Naive thymus-derived CD8-positive, alpha-beta T cell (primary cell): ENCODE results near the gene DCLRE1A. TPM values are rescaled to one million over a fixed set of nuclear protein-coding genes. Genes with fewer than 3 reads are reported as not detected.
"Not testable (repeated sequence)": the region's sequence is repeated elsewhere in the genome, so short reads cannot be mapped to it uniquely, and the experiment has no call there.

Experiments used
- ATAC-seq, 2 donors: fragments of 150-1000 bp; cut with Tn5 transposase in 1 of 2; sonication (Bioruptor Pico), chemical (Tn5 transposase) in 1 of 2; 1 replicate in 1 of 2; 2 replicates in 1 of 2; pipeline ENCODE4 v1.10.0; 2021; ENCODE audit warnings: mild to moderate bottlenecking in 2 of 2, moderate library complexity in 2 of 2
- POLR2A ChIA-PET: fragments of 350-600 bp; sonication (Branson Sonifier 250); formaldehyde crosslinking; loops from one replicate; lab custom pipeline; 2021; ENCODE audit warnings: antibody characterized with exemption; lab: Charles Lee
- DNase-seq, 10 donors: peaks; one replicate each; pipeline versions ENCODE4 v3.0.0 to v3.0.0-alpha.2; 2020 to 2022
- H3K27ac Mint-ChIP-seq, 10 donors: one replicate each; pipeline ENCODE4 v1.8.0; 2020 to 2022; ENCODE audit warnings: mild to moderate bottlenecking in 10 of 10, mixed read lengths in 10 of 10, moderate library complexity in 4 of 10, inconsistent platforms in 1 of 10
- H3K27me3 Mint-ChIP-seq, 5 donors: one replicate each; pipeline ENCODE4 v1.8.0; 2021 to 2022; ENCODE audit warnings: mixed read lengths in 5 of 5
- H3K36me3 Mint-ChIP-seq, 3 donors: one replicate each; pipeline ENCODE4 v1.8.0; 2020 to 2022; ENCODE audit warnings: mixed read lengths in 3 of 3, mild to moderate bottlenecking in 2 of 3, inconsistent platforms in 1 of 3
- H3K4me1 Mint-ChIP-seq, 4 donors: one replicate each; pipeline ENCODE4 v1.8.0; 2021 to 2022; ENCODE audit warnings: mixed read lengths in 4 of 4
- H3K4me3 Mint-ChIP-seq, 10 donors: one replicate each; pipeline ENCODE4 v1.8.0; 2020 to 2022; ENCODE audit warnings: mild to moderate bottlenecking in 10 of 10, mixed read lengths in 10 of 10, moderate library complexity in 6 of 10, inconsistent platforms in 1 of 10
- H3K9me3 Mint-ChIP-seq, 9 donors: one replicate each; pipeline ENCODE4 v1.8.0; 2020 to 2022; ENCODE audit warnings: mixed read lengths in 9 of 9, mild to moderate bottlenecking in 3 of 9, inconsistent platforms in 1 of 9, moderate library complexity in 1 of 9
- polyA plus RNA-seq, 3 donors: library from polyadenylated mRNA; unstranded; fragments of 300-500 nt; fragmentation: Illumina TruSeq; gene quantifications; one replicate each; pipeline ENCODE4 v1.2.3, GENCODE V29; 2021
- total RNA-seq, 8 experiments: library from RNA in 2 of 8; stranded (reverse) in 2 of 8; gene quantifications; one replicate each; pipeline ENCODE4 v1.2.3 and lab custom pipeline; 2021 to 2026

DCLRE1A gene
- total and polyA plus RNA-seq, 5 experiments from 2014 or later: 2.3 to 4.8 (median 4.3) TPM

GRCh38 chr10:113819989-113820388, 33.9 kb downstream of the DCLRE1A start:
- POLR2A ChIA-PET: no interaction called here
- Mint-ChIP-seq H3K4me3 (no peak overlapping the region), H3K36me3 (no peaks in the 10 kb centered on the region), H3K9me3 (no peaks in the 10 kb centered on the region), H3K4me1 (no peaks in the 10 kb centered on the region), H3K27ac (no peak overlapping the region), H3K27me3 (peaks cover 0 to 7% (median 0%) of the 10 kb centered on the region in 5 donors)
- DNase-seq (no peak), ATAC-seq (no peak)

DNA sequence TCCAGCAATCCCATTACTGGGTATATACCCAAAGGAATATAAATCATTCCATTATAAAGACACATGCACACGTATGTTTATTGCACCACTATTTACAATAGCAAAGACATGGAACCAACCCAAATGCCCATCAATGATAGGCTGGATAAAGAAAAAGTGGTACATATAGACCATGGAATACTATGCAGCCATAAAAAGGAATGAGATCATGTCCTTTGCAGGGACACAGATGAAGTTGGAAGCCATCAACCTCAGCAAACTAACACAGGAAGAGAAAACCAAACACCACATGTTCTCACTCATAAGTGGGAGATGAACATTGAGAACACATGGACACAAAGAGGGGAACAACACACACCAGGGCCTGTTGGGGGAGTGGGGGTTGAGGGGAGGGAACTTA, 39.2 kb downstream of the DCLRE1A start:
- H3K4me3 Mint-ChIP-seq, DNase-seq, POLR2A ChIA-PET, ATAC-seq, H3K36me3 Mint-ChIP-seq, H3K9me3 Mint-ChIP-seq, H3K27ac Mint-ChIP-seq, H3K4me1 Mint-ChIP-seq: not testable (repeated sequence)
- H3K27me3 Mint-ChIP-seq: peaks cover 2 to 15% (median 13%) of the 10 kb centered on the region in 5 donors

DNA sequence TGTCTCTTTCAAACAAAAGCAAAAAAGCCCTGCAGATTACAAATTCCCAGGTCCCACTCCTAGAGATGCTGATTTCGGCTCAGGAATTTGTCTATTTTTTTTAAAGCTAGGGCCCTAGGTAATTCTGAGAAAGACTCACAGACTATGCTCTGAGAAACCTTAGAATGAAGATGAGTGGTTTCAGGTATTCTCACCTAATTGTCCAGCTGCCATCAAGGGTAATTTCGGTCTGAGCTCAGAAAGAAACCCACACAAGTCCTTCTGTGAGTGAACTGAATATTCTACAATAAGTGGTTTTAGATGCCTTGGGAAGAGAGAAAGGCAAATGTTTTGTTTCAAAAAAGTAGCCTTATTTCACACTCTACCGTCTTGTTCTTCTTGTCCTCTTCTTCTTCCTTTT, 45.7 kb downstream of the DCLRE1A start:
- H3K27me3 Mint-ChIP-seq: peaks cover 12 to 39% (median 17%) of the 10 kb centered on the region in 5 donors
- POLR2A ChIA-PET: no interaction called here
- H3K4me1 Mint-ChIP-seq: no peaks in the 10 kb centered on the region
- no peak overlapping the region for H3K4me3 Mint-ChIP-seq
- ATAC-seq (no peak), DNase-seq (no peak)
- peaks cover 0 to 4% (median 0%) of the 10 kb centered on the region in 9 donors for H3K9me3 Mint-ChIP-seq
- no peak overlapping the region for H3K27ac Mint-ChIP-seq
- no peaks in the 10 kb centered on the region for H3K36me3 Mint-ChIP-seq

DNA sequence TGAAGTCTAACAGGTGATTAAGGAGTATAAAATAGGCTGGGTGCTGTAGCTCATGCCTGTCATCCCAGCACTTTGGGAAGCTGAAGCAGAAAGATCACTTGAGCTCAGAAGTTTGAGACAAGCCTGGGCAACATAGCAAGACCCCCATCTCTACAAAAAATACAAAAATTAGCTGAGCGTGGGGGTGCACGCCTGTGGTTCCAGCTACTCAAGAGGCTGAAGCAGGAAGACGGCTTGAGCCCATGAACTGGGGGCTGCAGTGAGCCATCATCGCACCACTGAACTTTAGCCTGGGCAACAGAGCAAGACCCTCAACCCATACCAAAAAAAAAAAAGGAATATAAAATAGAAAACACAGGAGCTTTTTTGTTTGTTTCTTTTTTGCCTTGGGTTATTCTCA, 47.4 kb downstream of the DCLRE1A start:
- Mint-ChIP-seq H3K9me3 (peaks cover 0 to under 1% (median 0%) of the 10 kb centered on the region in 9 donors), H3K27me3 (peaks cover 9 to 35% (median 12%) of the 10 kb centered on the region in 5 donors), H3K36me3 (no peaks in the 10 kb centered on the region), H3K27ac (no peak overlapping the region), H3K4me3 (no peak overlapping the region), H3K4me1 (peaks cover 0 to 2% (median 0%) of the 10 kb centered on the region in 4 donors)
- POLR2A ChIA-PET: interaction anchor here (0.7 kb wide), 1 partner anchor 678 kb away, joined by 3 read pairs; no protein-coding TSS in a partner anchor
- ATAC-seq (no peak), DNase-seq (no peak)

DNA sequence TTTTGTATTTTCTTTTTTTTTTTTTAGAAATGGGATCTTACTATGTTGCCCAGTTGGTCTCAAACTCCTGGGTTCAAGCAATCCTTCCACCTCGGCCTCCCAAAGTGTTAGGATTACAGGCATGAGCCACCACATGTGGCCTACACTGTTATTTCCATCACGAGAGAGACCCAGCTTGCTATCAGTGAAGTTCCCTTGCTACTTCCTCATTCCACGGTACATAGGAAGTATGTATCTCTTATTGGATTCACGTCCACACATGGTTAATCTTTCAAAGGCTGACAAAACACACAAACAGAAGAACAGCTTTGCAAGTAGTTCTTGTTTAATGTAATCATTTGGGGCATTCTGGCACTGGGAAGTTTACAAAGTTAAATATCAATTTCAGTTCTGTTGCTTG, 50.9 kb downstream of the DCLRE1A start:
- Mint-ChIP-seq H3K36me3 (no peaks in the 10 kb centered on the region), H3K27ac (no peak overlapping the region), H3K4me3 (no peak overlapping the region), H3K9me3 (no peaks in the 10 kb centered on the region), H3K4me1 (peaks cover 0 to 2% (median 0%) of the 10 kb centered on the region in 4 donors), H3K27me3 (peaks cover 0 to 14% (median 3%) of the 10 kb centered on the region in 5 donors)
- no peak for DNase-seq
- POLR2A ChIA-PET: no interaction called here
- ATAC-seq: no peak

DNA sequence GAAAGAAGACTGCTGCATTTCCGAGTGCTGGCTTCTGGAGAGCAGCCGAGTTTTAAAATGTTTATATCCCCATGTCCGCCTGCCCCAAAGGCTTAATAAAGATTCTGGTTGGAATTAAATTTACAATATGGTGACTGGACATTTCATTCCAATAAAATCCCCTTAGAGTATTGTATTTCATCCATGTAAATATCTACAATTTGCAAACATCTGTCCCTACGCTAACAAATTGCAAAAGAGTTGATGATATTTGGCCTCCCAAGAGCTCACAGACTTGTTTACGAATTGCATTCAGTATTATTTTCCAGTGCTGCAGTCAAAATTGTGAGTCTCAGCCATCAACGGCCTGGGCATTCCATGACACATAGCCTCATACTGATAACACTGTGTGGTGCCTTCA, 52.3 kb downstream of the DCLRE1A start:
- no peak for DNase-seq
- peaks cover 0 to 20% (median 3%) of the 10 kb centered on the region in 5 donors for H3K27me3 Mint-ChIP-seq
- no peaks in the 10 kb centered on the region for H3K9me3 Mint-ChIP-seq
- ATAC-seq: no peak
- no peak overlapping the region for H3K4me3 Mint-ChIP-seq
- H3K4me1 Mint-ChIP-seq: peaks cover 0 to 2% (median 0%) of the 10 kb centered on the region in 4 donors
- no peaks in the 10 kb centered on the region for H3K36me3 Mint-ChIP-seq
- no peak overlapping the region for H3K27ac Mint-ChIP-seq
- POLR2A ChIA-PET: no interaction called here

DNA sequence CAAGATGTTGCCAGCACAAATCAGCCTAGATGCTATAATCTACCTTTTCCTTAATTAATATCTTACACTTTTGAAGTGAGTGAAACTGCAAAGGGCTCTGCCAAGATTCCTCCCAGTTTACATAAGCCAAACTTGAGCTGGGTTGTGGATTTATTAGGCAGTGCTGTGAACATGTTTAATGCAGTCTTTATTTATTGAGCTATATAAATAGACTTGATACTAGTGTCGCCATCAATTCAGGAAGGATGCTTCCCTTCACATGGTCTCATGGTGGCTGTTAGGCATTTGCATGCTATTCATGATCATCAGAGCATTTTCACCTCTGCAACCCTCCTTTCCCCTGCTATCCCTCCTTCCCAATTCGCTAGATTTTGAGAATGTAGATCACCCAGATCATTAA, 62.2 kb downstream of the DCLRE1A start:
- DNase-seq (no peak), ATAC-seq (no peak)
- Mint-ChIP-seq H3K4me1 (no peaks in the 10 kb centered on the region), H3K9me3 (no peaks in the 10 kb centered on the region), H3K27ac (no peak overlapping the region), H3K36me3 (no peaks in the 10 kb centered on the region), H3K27me3 (peaks cover 7 to 48% (median 20%) of the 10 kb centered on the region in 5 donors), H3K4me3 (no peak overlapping the region)
- POLR2A ChIA-PET: no interaction called here

DNA sequence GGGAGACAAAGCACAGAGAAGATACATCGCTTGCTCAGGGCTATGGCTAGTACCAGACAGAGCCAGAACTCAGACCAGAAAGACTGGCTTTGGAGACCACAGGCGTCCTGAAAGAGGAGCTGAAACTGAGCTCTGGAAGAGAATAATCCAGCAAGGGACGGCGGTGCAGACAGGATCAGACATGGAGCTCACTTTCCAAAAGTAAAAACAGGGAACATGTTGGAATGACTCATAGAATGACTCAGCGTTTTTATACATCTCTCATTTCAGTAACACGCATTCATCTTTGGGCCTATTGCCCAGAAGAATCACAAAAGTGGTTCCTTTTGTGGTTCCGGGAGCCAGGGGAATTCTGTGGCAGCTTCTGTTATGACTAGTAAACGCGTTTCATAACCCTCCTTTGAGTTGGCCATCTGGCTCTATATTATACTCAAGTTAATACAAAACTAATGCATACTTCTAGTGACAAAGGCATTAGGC, 65.2 kb downstream of the DCLRE1A start:
- Mint-ChIP-seq H3K4me1 (no peaks in the 10 kb centered on the region), H3K4me3 (no peak overlapping the region), H3K9me3 (no peaks in the 10 kb centered on the region), H3K27ac (no peak overlapping the region), H3K36me3 (no peaks in the 10 kb centered on the region), H3K27me3 (peaks cover 5 to 24% (median 6%) of the 10 kb centered on the region in 5 donors)
- DNase-seq (no peak), ATAC-seq (no peak)
- POLR2A ChIA-PET: no interaction called here

Other genes starting within 250 kb of the DCLRE1A start
- gene NRAP, start 190.0 kb downstream of the DCLRE1A start, total RNA-seq: not detected
- gene NRAP, start 190.0 kb downstream of the DCLRE1A start, polyA plus RNA-seq: not detected
- 10 to 100 TPM; 14.6 to 15.0 TPM for gene CASP7, start 174.2 kb downstream of the DCLRE1A start, total RNA-seq
- 10 to 100 TPM; 13.1 to 15.8 (median 15.5) TPM for gene CASP7, start 174.2 kb downstream of the DCLRE1A start, polyA plus RNA-seq
- not detected for gene PLEKHS1, start 102.4 kb downstream of the DCLRE1A start, total RNA-seq
- gene PLEKHS1, start 102.4 kb downstream of the DCLRE1A start, polyA plus RNA-seq: not detected
- gene NHLRC2, start 579 bp upstream of the DCLRE1A start, total RNA-seq: 10 to 100 TPM; 22.7 to 25.4 TPM
- gene NHLRC2, start 579 bp upstream of the DCLRE1A start, polyA plus RNA-seq: 1 to 10 TPM; 3.4 to 7.8 (median 6.7) TPM
- not detected for gene ADRB1, start 189.8 kb upstream of the DCLRE1A start, total RNA-seq
- under 1 TPM in 2 of 3 donors, not detected in 1; 0.08 to 0.12 TPM for gene ADRB1, start 189.8 kb upstream of the DCLRE1A start, polyA plus RNA-seq